Measurements from ENCODE around the gene LTC4S. TPM values are rescaled to one million over a fixed set of nuclear protein-coding genes. Genes with fewer than 3 reads are reported as not detected.
A peak's percentile ranks its signal among the peaks of the same experiment; 100 is the strongest.

Gene LTC4S
- polyA plus RNA-seq, 2 of the 4 experiments (the other 2 are of a cell fraction): not detected

DNA sequence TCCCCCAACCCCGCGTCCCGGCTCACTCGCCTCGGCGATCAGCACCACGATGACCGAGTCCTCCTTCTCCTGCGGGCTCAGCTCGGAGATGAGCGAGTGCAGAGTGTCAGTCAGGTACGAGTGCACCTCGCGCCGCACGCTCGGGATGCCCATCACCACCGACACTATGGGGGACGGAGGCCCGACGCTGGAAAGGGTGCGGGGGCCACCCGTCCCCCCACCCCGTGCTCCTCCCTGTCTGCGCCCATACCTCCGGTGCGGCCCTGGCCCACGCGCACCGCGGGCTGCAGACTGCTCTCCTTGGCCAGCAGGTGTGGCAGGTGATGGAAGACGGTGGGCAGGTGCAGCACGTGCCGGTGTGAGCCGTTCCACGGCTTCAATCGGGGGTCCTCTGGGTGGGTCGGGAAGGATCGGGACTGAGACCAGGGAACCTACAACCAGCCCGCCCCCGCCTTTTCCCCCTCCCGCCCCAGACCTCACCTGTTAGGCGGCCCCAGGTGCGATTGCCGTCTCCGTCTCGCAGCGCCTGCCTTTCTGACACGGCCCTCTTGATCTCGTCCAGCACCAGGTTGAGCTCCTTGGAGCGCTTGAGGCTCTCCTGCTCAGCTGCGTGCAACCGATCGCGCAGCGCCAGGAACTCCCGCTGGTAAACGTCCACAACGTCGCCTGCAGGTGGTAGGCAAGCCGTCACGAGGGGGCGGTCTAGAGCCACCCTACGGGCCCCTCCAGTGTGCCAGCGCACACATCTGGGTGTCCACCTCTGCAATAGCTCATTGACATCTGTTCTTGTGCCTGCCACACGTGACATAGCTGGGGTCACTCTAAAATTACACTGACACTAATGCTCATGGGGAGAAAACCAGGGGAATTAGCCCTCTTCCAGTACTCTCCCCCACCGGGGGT lies 7.8 kb downstream of the LTC4S start:
- peak; percentile 33 to 75; a peak in 4 of 6 replicates for ATAC-seq

DNA sequence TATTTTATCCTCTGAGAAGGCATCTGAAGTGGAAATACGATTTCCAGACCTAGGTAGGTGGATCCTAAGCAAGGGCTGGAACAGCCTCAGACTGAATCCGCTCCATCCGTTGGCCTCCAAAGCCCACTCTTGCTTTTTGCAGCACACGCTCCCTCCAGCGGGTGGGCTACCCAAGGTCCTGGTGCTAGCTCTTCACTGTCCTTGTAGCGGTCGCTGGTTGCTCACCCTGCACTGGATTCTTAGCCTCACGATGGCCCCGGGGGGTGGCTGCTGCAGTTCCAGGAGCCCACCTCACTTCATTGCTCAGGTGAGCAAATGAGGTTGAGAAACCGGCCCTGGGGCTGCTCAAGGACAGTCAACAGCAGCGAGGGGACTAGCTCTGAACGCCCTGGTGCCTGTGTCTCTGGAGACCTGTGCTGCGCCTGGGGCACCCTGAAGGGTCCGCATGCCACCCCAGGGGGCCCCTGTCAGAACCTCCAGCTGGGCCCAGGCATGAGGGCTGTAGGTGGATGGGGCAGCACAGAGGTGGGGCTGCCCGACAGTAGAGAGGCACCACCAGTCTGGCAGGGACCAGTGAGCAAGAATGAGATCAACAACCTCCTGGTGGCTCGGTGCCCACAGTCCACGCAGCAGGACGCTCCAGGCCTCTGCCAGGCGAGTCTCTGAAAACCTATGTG lies 8.6 kb downstream of the LTC4S start:
- POLR2A ChIA-PET: interaction anchor here (1.0 to 1.9 kb wide), 2 partner anchors 18 to 20 kb away, joined by 4 to 9 read pairs; partner anchors contain the start of gene SQSTM1
- no peaks in the 10 kb centered on the region for H3K9me3 ChIP-seq
- no peak for FAIRE-seq
- no peak overlapping the region for H3K4me3 ChIP-seq
- DNase-seq (ENCODE audit: low read depth in 1 of 2, low spot score in 1 of 2): no peak
- H3K4me1 ChIP-seq: peaks cover 33% of the 10 kb centered on the region
- CTCF ChIA-PET: interaction anchor here (0.5 to 6.2 kb wide), 36 partner anchors 10 to 291 kb away, joined by 3 to 86 read pairs (median 4); partner anchors contain the start of genes LTC4S, MRNIP, SQSTM1 and TBC1D9B
- TF ChIP-seq ZSCAN20 (CRISPR knock-in tag; IDR thresholded peaks at IDR 0.05) (no peak), PHF8 (IDR thresholded peaks at IDR 0.05; ENCODE audit: borderline replicate concordance, low read depth) (no peak), MYC (IDR thresholded peaks at IDR 0.05; ENCODE audit: borderline replicate concordance, low read length) (no peak), SREBF2 (IDR thresholded peaks at IDR 0.05) (no peak), FOXS1 (CRISPR knock-in tag; IDR thresholded peaks at IDR 0.05) (no peak), HOXB13 (CRISPR knock-in tag; IDR thresholded peaks at IDR 0.05; ENCODE audit: low read depth) (no peak), TFCP2L1 (CRISPR knock-in tag; IDR thresholded peaks at IDR 0.05) (no peak), FOSB (CRISPR knock-in tag; IDR thresholded peaks at IDR 0.05) (no peak), BHLHE40 (IDR thresholded peaks at IDR 0.05; ENCODE audit: low read depth, low read length) (no peak)
- TF ChIP-seq, protein P1, sequence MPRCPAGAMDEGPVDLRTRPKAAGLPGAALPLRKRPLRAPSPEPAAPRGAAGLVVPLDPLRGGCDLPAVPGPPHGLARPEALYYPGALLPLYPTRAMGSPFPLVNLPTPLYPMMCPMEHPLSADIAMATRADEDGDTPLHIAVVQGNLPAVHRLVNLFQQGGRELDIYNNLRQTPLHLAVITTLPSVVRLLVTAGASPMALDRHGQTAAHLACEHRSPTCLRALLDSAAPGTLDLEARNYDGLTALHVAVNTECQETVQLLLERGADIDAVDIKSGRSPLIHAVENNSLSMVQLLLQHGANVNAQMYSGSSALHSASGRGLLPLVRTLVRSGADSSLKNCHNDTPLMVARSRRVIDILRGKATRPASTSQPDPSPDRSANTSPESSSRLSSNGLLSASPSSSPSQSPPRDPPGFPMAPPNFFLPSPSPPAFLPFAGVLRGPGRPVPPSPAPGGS (IDR thresholded peaks at IDR 0.05): no peak
- TF ChIP-seq, protein P2, sequence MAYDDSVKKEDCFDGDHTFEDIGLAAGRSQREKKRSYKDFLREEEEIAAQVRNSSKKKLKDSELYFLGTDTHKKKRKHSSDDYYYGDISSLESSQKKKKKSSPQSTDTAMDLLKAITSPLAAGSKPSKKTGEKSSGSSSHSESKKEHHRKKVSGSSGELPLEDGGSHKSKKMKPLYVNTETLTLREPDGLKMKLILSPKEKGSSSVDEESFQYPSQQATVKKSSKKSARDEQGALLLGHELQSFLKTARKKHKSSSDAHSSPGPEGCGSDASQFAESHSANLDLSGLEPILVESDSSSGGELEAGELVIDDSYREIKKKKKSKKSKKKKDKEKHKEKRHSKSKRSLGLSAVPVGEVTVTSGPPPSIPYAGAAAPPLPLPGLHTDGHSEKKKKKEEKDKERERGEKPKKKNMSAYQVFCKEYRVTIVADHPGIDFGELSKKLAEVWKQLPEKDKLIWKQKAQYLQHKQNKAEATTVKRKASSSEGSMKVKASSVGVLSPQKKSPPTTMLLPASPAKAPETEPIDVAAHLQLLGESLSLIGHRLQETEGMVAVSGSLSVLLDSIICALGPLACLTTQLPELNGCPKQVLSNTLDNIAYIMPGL (CRISPR knock-in tag; IDR thresholded peaks at IDR 0.05; ENCODE audit: borderline replicate concordance): no peak
- 75% methylated on average over 14 of the region's 19 CpGs for WGBS (ENCODE audit: missing lambda C conversion rate)
- no peak overlapping the region; the same call in 2 of the 3 replicates for H3K4me2 ChIP-seq
- H3K27ac ChIP-seq: peak overlapping the region in 1 of 2 experiments; percentile 99; a peak in 2 of 6 replicates
- peak in 1 of 2 experiments; percentile 3; a peak in 3 of 6 replicates for ATAC-seq

More for the DNA sequence above, 7.8 kb downstream of the LTC4S start:
- FAIRE-seq (no peak), DNase-seq (ENCODE audit: low read depth in 1 of 2, low spot score in 1 of 2) (peak; percentile 80 to 82)
- TF ChIP-seq, protein P3, sequence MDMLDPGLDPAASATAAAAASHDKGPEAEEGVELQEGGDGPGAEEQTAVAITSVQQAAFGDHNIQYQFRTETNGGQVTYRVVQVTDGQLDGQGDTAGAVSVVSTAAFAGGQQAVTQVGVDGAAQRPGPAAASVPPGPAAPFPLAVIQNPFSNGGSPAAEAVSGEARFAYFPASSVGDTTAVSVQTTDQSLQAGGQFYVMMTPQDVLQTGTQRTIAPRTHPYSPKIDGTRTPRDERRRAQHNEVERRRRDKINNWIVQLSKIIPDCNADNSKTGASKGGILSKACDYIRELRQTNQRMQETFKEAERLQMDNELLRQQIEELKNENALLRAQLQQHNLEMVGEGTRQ (IDR thresholded peaks at IDR 0.05): peak; percentile 56; the same call in 1 of the 2 replicates
- TF ChIP-seq, protein P4, sequence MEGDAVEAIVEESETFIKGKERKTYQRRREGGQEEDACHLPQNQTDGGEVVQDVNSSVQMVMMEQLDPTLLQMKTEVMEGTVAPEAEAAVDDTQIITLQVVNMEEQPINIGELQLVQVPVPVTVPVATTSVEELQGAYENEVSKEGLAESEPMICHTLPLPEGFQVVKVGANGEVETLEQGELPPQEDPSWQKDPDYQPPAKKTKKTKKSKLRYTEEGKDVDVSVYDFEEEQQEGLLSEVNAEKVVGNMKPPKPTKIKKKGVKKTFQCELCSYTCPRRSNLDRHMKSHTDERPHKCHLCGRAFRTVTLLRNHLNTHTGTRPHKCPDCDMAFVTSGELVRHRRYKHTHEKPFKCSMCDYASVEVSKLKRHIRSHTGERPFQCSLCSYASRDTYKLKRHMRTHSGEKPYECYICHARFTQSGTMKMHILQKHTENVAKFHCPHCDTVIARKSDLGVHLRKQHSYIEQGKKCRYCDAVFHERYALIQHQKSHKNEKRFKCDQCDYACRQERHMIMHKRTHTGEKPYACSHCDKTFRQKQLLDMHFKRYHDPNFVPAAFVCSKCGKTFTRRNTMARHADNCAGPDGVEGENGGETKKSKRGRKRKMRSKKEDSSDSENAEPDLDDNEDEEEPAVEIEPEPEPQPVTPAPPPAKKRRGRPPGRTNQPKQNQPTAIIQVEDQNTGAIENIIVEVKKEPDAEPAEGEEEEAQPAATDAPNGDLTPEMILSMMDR (IDR thresholded peaks at IDR 0.05): peak; percentile 69
- TF ChIP-seq POLR2AphosphoS2 (conservative IDR thresholded peaks at IDR 0.05; ENCODE audit: low read length) (peak; percentile 73; the same call in 1 of the 2 replicates), ZSCAN20 (CRISPR knock-in tag; IDR thresholded peaks at IDR 0.05) (no peak), ESRRA (IDR thresholded peaks at IDR 0.05; ENCODE audit: borderline replicate concordance, low read length) (no peak), RAD21 (conservative IDR thresholded peaks at IDR 0.05 in 1 of 2, IDR thresholded peaks at IDR 0.05 in 1 of 2) (peak; percentile 79 to 82), SMC3 (IDR thresholded peaks at IDR 0.05) (peak; percentile 72), JUN (IDR thresholded peaks at IDR 0.05) (peak in 1 of 2 experiments; percentile 34; a peak in 1 of 5 replicates), RCOR1 (IDR thresholded peaks at IDR 0.05; ENCODE audit: low read depth, low read length) (no peak)
- TF ChIP-seq, protein P5, sequence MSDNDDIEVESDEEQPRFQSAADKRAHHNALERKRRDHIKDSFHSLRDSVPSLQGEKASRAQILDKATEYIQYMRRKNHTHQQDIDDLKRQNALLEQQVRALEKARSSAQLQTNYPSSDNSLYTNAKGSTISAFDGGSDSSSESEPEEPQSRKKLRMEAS (IDR thresholded peaks at IDR 0.05): peak; percentile 48
- H3K4me2 ChIP-seq: no peak overlapping the region
- H3K27ac ChIP-seq: no peak overlapping the region
- CTCF ChIA-PET: interaction anchor here (0.5 to 6.2 kb wide), 41 partner anchors 11 to 292 kb away, joined by 3 to 86 read pairs (median 4); partner anchors contain the start of genes LTC4S, MAML1, MRNIP and SQSTM1
- 70% methylated on average over 53 of the region's 67 CpGs for WGBS (ENCODE audit: missing lambda C conversion rate)
- H3K9me3 ChIP-seq: no peaks in the 10 kb centered on the region
- H3K4me1 ChIP-seq: peaks cover 36% of the 10 kb centered on the region
- POLR2A ChIA-PET: interaction anchor here (1.0 to 1.9 kb wide), 2 partner anchors 19 to 20 kb away, joined by 4 to 9 read pairs; partner anchors contain the start of gene SQSTM1
- no peak overlapping the region for H3K4me3 ChIP-seq
